KMS-11 (cell line): Measurements from ENCODE around the gene SERF2.
"Not testable (repeated sequence)": the region's sequence is repeated elsewhere in the genome, so short reads cannot be mapped to it uniquely, and the experiment has no call there.

ENCODE experiments used
- H2AFZ ChIP-seq: fragments of 200-600 bp; sonication (generic); 2 replicates; pipeline ENCODE4 v1.6.1; 2016; ENCODE audit warnings: antibody characterized with exemption, mixed run types, low read depth
- H3K27ac ChIP-seq: fragments of 200-600 bp; sonication (generic); 2 replicates; pipeline ENCODE4 v1.6.1; 2016; ENCODE audit warnings: mild to moderate bottlenecking, mixed run types
- H3K27me3 ChIP-seq: fragments of 200-600 bp; sonication (generic); 2 replicates; pipeline ENCODE4 v1.6.1; 2017; ENCODE audit warnings: mild to moderate bottlenecking, low read depth, mixed run types, moderate library complexity; ENCODE audit not compliant: insufficient read depth
- H3K36me3 ChIP-seq: fragments of 200-600 bp; sonication (generic); 2 replicates; pipeline ENCODE4 v1.6.1; 2017; ENCODE audit warnings: mild to moderate bottlenecking, mixed run types; ENCODE audit not compliant: insufficient read depth
- H3K4me1 ChIP-seq: fragments of 200-600 bp; sonication (generic); 2 replicates; pipeline ENCODE4 v1.6.1; 2016; ENCODE audit warnings: mild to moderate bottlenecking, low read depth, mixed run types; ENCODE audit not compliant: poor library complexity, severe bottlenecking
- H3K4me2 ChIP-seq: fragments of 200-600 bp; sonication (generic); 2 replicates; pipeline ENCODE4 v1.7.0; 2016; ENCODE audit warnings: mild to moderate bottlenecking, mixed run types
- H3K4me3 ChIP-seq: fragments of 200-600 bp; sonication (generic); IDR thresholded peaks from 2 replicates; pipeline ENCODE4 v1.6.1; 2017; ENCODE audit warnings: low read depth, low read length, mixed read lengths; ENCODE audit not compliant: insufficient read depth
- H3K79me2 ChIP-seq: fragments of 200-600 bp; sonication (generic); 2 replicates; pipeline ENCODE4 v1.6.1; 2016; ENCODE audit warnings: low read depth, mixed run types; ENCODE audit not compliant: insufficient read depth
- H3K9ac ChIP-seq: fragments of 200-600 bp; sonication (generic); 2 replicates; pipeline ENCODE4 v1.6.1; 2016; ENCODE audit warnings: mild to moderate bottlenecking, mixed run types
- H4K20me1 ChIP-seq: fragments of 200-600 bp; sonication (generic); 2 replicates; pipeline ENCODE4 v1.6.1; 2016; ENCODE audit warnings: mild to moderate bottlenecking, mixed run types; ENCODE audit not compliant: insufficient read depth
- CTCF ChIP-seq: fragments of 200-600 bp; sonication (generic); conservative IDR thresholded peaks from 2 replicates; pipeline ENCODE4 v1.6.1; 2017; ENCODE audit warnings: low read depth, mild to moderate bottlenecking, antibody characterized with exemption, low read length, moderate library complexity, mixed read lengths

Gene SERF2

GRCh38 chr15:43832485-43832884 lies 40.4 kb downstream of the SERF2 start:
- Histone ChIP-seq H3K79me2 (peaks cover 67% of the 10 kb centered on the region), H3K36me3 (peaks cover 11% of the 10 kb centered on the region; the same call in 1 of the 2 replicates), H3K4me1 (peaks cover 29% of the 10 kb centered on the region)
- not testable (repeated sequence) for H3K27ac ChIP-seq, H2AFZ ChIP-seq, H4K20me1 ChIP-seq, H3K27me3 ChIP-seq, H3K4me3 ChIP-seq, H3K9ac ChIP-seq, H3K4me2 ChIP-seq

GRCh38 chr15:43845421-43845820 lies 53.3 kb downstream of the SERF2 start:
- Histone ChIP-seq H3K9ac (no peak overlapping the region), H2AFZ (no peak overlapping the region), H4K20me1 (no peaks in the 10 kb centered on the region), H3K4me3 (no peak overlapping the region), H3K27ac (no peak overlapping the region), H3K4me1 (no peaks in the 10 kb centered on the region), H3K36me3 (peaks cover 11% of the 10 kb centered on the region), H3K27me3 (no peaks in the 10 kb centered on the region), H3K79me2 (no peaks in the 10 kb centered on the region), H3K4me2 (no peak overlapping the region)
- TF ChIP-seq CTCF, result no peak
